GM04504 (cell line): ENCODE data around the gene PKNOX2.

Experiments used
- DNase-seq: peaks from one replicate; pipeline ENCODE4 v3.0.0-alpha.2; 2012; ENCODE audit warnings: low read depth

Gene PKNOX2

GRCh38 chr11:125382314-125382791 is 217.8 kb downstream of the PKNOX2 start:
- no peak for DNase-seq

- DNase-seq = no peak
Measured at GRCh38 chr11:125382822-125383221, 218.3 kb downstream of the PKNOX2 start.

GRCh38 chr11:125384825-125385224 is 220.3 kb downstream of the PKNOX2 start:
- no peak for DNase-seq

GRCh38 chr11:125387901-125388300 is 223.3 kb downstream of the PKNOX2 start:
- no peak for DNase-seq

DNA sequence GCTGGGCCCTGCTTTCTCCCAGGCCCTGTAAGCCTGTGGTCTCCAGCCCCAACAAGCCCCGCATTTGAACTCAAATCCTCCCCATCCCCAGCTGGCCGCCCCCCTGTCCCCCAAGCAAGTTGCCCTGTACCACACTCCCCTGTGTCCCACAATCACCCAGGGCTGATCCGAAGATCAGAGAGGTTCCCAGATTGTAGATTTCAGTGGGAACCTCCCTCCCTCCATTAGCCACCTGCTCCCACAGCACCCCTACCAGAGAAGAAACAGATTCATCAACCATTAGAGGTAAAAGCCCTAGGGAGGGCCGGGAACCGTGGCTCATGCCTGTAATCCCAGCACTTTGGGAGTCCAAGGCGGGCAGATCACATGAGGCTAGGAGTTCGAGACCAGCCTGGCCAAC is 224.1 kb downstream of the PKNOX2 start:
- DNase-seq = no peak

- no peak for DNase-seq
Measured at GRCh38 chr11:125389339-125390166, 225.0 kb downstream of the PKNOX2 start.

DNA sequence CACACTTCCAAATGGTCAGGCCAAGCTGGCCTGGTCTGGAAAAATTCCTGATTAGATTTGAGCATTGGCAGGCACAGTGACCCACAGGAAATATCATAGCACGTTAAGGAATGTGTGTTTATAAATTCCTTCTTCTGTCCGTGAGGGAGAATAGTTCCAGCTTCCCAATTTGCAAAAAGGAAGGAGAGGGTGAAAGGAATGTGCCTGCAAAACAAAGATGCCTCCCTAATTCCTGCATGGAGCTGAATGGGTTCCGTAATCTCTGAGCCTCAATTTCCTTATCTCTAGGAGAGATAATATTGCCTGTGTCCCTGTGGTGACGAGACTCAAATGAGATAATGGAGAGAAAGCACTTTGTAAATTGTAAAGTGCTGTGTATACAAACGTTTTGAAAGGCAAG is 226.4 kb downstream of the PKNOX2 start:
- peak; percentile 13 for DNase-seq

GRCh38 chr11:125393331-125393730 is 228.8 kb downstream of the PKNOX2 start:
- no peak for DNase-seq

GRCh38 chr11:125394296-125394695 is 229.7 kb downstream of the PKNOX2 start:
- DNase-seq = no peak

- DNase-seq = no peak
Measured at GRCh38 chr11:125397421-125397820, 232.9 kb downstream of the PKNOX2 start.

DNA sequence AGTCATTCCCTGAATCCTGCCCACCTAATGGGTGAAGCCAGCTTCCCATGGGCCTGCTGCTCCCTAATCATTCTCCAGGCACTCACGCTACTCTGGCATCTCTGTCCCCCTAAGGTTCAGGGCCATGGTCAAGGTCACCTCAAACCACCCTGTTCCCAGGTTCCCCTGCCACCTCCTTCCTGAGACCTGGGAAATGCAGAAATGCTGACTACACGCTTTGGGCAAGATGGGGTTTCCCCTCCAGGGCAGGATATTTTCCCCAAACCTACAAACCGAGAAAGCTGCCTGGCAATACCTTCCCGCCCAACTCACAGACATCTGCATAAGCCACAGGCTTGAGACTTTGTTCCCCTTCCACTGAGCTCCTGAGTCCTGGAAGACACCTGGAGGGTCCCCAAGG is 233.9 kb downstream of the PKNOX2 start:
- DNase-seq = no peak

GRCh38 chr11:125398994-125399640 is 234.6 kb downstream of the PKNOX2 start:
- DNase-seq = no peak

DNA sequence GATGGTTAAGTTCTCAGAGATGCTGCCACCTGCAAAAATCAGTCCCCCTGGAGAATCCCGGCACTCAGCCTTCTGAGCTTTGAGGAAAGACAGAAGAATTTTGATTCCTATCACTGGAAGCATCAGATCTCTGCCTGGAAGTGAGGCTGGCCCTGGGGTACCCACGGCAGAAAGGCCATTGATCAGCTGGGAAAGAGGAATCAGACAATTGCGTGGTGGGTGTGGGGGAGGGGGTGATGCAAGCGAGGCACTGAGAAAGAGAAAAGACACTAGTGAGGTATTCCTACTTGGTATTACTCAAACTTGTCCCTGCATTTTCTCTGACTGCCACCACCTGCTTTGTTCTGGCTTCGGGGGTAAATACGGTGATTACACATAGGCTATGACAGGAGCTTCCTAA is 235.4 kb downstream of the PKNOX2 start:
- DNase-seq = no peak

DNA sequence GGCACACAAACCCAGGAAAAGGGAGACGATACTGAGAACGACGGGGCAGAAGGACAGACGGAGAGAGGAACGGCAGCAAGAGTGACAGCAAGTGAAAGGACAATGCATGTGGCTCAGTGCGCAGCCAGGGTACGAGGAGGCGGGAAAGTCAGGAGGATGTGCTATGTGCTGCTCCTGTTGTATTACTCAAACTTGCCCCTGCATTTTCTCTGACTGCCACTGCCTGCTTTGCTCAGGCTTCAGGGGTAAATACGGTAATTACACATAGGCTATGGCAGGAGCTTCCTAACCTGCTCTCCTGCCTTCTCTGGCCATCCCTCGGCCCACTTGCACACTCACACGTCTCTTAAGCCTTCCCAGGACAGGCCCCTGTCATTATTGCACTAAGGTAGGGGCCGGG is 236.7 kb downstream of the PKNOX2 start:
- DNase-seq = no peak

- no peak for DNase-seq
Measured at GRCh38 chr11:125401746-125402145, 237.2 kb downstream of the PKNOX2 start.

GRCh38 chr11:125402435-125402834 is 237.9 kb downstream of the PKNOX2 start:
- peak; percentile 56 for DNase-seq

DNA sequence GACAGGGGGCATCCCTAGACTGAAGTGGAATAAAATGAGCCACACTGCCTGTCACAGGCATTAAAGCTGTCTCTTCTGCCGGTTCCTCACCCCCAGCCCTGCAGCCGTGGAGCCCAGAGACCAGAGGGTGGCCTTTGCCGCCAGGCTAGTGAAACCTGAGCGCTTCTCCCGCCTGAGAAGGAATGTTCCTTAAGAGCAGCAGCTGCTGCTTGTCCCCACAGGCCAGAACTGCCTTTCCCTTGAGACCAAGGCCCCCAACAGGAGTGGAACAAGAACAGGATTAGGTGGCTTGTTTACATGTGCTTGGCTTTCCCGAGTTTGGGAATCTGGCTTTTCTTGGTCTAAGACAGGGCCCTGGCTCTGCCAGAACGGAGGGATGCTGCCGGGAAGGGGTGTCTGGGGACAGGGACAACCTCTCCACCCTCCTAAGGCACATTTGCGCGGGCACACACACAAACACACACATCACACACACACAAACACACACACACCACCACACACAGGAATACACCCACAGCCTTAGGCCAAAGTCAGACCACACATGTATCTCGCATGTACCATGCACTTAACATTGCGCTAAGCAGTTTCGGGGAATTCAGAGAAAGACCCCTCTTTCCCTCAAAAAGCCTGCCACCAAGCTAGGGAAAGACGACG is 239.7 kb downstream of the PKNOX2 start:
- DNase-seq = no peak

GRCh38 chr11:125404811-125405790 is 240.6 kb downstream of the PKNOX2 start:
- no peak for DNase-seq

DNA sequence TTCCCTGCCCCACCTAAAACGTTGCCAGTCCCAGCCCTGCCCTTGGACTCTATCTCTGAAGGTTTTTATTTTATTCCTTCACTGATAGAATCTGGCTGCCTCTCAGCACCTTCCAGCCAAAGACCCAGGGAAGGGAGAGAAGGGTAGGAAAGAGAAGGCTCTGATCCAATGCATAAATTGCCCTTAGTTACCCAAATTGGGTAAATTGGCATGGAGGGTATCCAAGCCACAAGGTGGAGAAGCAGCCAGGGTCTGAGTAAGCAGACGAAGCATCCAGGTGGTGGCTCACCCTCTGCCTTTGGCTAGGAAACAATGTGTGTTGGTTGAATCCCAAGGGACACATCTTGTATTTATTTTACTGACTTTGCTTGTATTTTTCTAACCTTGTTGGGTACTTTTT is 242.5 kb downstream of the PKNOX2 start:
- no peak for DNase-seq

- DNase-seq = no peak
Measured at GRCh38 chr11:125408311-125408711, 243.8 kb downstream of the PKNOX2 start.

DNA sequence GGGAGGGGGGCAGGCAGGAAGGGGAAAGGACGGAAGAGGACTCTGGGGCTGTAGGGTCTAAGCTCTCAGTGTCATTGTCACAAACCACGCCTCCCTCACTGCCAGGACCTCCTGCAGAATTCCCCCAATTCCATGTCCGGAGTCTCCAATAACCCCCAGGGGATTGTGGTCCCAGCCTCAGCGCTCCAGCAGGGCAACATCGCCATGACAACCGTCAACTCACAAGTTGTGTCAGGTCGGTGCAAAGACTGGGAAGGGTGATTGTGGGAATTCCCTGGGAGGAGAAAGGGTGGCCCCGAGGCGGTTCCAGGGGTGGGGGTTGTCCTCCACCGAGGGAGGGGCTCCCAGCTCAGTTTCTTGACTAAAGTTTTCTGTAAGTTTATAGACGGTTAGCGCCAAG is 245.5 kb downstream of the PKNOX2 start:
- no peak for DNase-seq

DNA sequence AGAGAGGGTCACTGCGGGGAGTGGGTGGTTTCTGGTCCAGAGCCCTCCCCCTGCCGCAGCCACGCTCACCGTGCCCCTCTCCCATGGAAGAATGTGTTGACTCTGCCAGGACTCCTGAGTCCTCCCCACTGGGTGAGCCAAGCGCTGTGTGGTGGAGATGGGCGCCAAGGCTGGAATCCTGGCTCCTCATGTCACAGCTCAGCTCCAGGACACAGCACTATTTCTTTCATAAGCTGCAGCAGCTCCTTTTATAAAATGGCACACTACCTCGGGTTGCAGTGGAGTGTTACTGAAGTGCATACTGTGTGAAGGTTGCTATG is 247.6 kb downstream of the PKNOX2 start:
- DNase-seq = no peak
